H9 (cell line): ENCODE data around the gene SLC25A29. TPM values are rescaled to one million over a fixed set of nuclear protein-coding genes. Genes with fewer than 3 reads are reported as not detected.

ENCODE experiments used
- DNase-seq: peaks from one replicate; pipeline ENCODE4 v3.0.0-alpha.2; 2017
- H2AFZ ChIP-seq: one replicate; pipeline ENCODE4 v1.6.1; 2013; ENCODE audit warnings: mild to moderate bottlenecking, low read length, control low read depth, moderate library complexity
- H2AK5ac ChIP-seq: 2 replicates; pipeline ENCODE4 v1.6.1; 2013; ENCODE audit warnings: low read length, control low read depth, mixed read lengths; ENCODE audit not compliant: insufficient read length
- H2BK120ac ChIP-seq: one replicate; pipeline ENCODE4 v1.6.1; 2013; ENCODE audit warnings: low read depth, mild to moderate bottlenecking, low read length, control low read depth, inconsistent platforms; ENCODE audit not compliant: poor library complexity, severe bottlenecking
- H2BK12ac ChIP-seq: 2 replicates; pipeline ENCODE4 v1.6.1; 2013; ENCODE audit warnings: low read length, control low read depth, mixed read lengths, low read depth; ENCODE audit not compliant: insufficient read length
- H2BK15ac ChIP-seq: 2 replicates; pipeline ENCODE4 v1.6.1; 2013; ENCODE audit warnings: low read depth, low read length, control low read depth
- H2BK20ac ChIP-seq: one replicate; pipeline ENCODE4 v1.6.1; 2013; ENCODE audit warnings: low read depth, mild to moderate bottlenecking, low read length, control low read depth, inconsistent platforms; ENCODE audit not compliant: poor library complexity, severe bottlenecking
- H2BK5ac ChIP-seq: 2 replicates; pipeline ENCODE4 v1.6.1; 2013; ENCODE audit warnings: low read length, control low read depth, mixed read lengths; ENCODE audit not compliant: insufficient read length
- H3K14ac ChIP-seq: 2 replicates; pipeline ENCODE4 v1.6.1; 2013; ENCODE audit warnings: low read length, control low read depth; ENCODE audit not compliant: insufficient read depth
- H3K18ac ChIP-seq: 2 replicates; pipeline ENCODE4 v1.6.1; 2013; ENCODE audit warnings: low read depth, mild to moderate bottlenecking, mixed read lengths, low read length, control low read depth; ENCODE audit not compliant: insufficient read length
- H3K23ac ChIP-seq: 2 replicates; pipeline ENCODE4 v1.6.1; 2013; ENCODE audit warnings: low read length, control low read depth, mixed read lengths, low read depth; ENCODE audit not compliant: insufficient read length
- H3K23me2 ChIP-seq: 2 replicates; pipeline ENCODE4 v1.6.1; 2013; ENCODE audit warnings: low read depth, mild to moderate bottlenecking, mixed read lengths, low read length, control low read depth; ENCODE audit not compliant: insufficient read length, poor library complexity, severe bottlenecking
- H3K27ac ChIP-seq: 2 replicates; pipeline ENCODE4 v1.5.1; 2013; ENCODE audit warnings: low read length, control low read depth, mixed read lengths, low read depth; ENCODE audit not compliant: insufficient read length
- H3K27me3 ChIP-seq: 2 replicates; pipeline ENCODE4 v1.6.1; 2013; ENCODE audit warnings: low read length, control low read depth, inconsistent platforms; ENCODE audit not compliant: insufficient read depth
- H3K4ac ChIP-seq: 2 replicates; pipeline ENCODE4 v1.6.1; 2013; ENCODE audit warnings: low read depth, mild to moderate bottlenecking, control low read depth, inconsistent platforms, low read length, moderate library complexity
- H3K4me1 ChIP-seq: 2 replicates; pipeline ENCODE4 v1.6.1; 2013; ENCODE audit warnings: low read length, control low read depth, inconsistent platforms; ENCODE audit not compliant: insufficient read depth
- H3K4me2 ChIP-seq: 2 replicates; pipeline ENCODE4 v1.6.1; 2013; ENCODE audit warnings: low read length, control low read depth, mixed read lengths; ENCODE audit not compliant: insufficient read length, insufficient read depth
- H3K56ac ChIP-seq: 2 replicates; pipeline ENCODE4 v1.6.1; 2013; ENCODE audit warnings: low read depth, mild to moderate bottlenecking, mixed read lengths, low read length, control low read depth; ENCODE audit not compliant: insufficient read length
- H3K79me1 ChIP-seq: 2 replicates; pipeline ENCODE4 v1.6.1; 2013; ENCODE audit warnings: low read depth, mild to moderate bottlenecking, moderate library complexity, low read length, control low read depth, inconsistent platforms; ENCODE audit not compliant: insufficient read depth, poor library complexity, severe bottlenecking
- H3K79me2 ChIP-seq: 2 replicates; pipeline ENCODE4 v1.6.1; 2013; ENCODE audit warnings: low read length, control low read depth, inconsistent platforms; ENCODE audit not compliant: insufficient read depth
- H3K9ac ChIP-seq: 2 replicates; pipeline ENCODE4 v1.6.1; 2013; ENCODE audit warnings: low read length, control low read depth, mixed read lengths; ENCODE audit not compliant: insufficient read length; ENCODE audit errors: extremely low read depth
- H3K9me3 ChIP-seq: one replicate; pipeline ENCODE4 v1.6.1; 2013; ENCODE audit warnings: low read depth, low read length, inconsistent platforms; ENCODE audit not compliant: control insufficient read depth
- H3T11ph ChIP-seq: one replicate; pipeline ENCODE4 v1.6.1; 2013; ENCODE audit warnings: mild to moderate bottlenecking, low read length, control low read depth, inconsistent platforms
- H4K20me1 ChIP-seq: one replicate; pipeline ENCODE4 v1.6.1; 2013; ENCODE audit not compliant: control insufficient read depth, insufficient read length, insufficient read depth
- H4K5ac ChIP-seq: 2 replicates; pipeline ENCODE4 v1.6.1; 2013; ENCODE audit warnings: low read depth, mild to moderate bottlenecking, mixed read lengths, low read length, control low read depth; ENCODE audit not compliant: insufficient read length
- H4K8ac ChIP-seq: replicated peaks from 2 replicates; pipeline ENCODE4 v1.6.1; 2013; ENCODE audit warnings: low read length, control low read depth, mixed read lengths, low read depth; ENCODE audit not compliant: insufficient read length
- H4K91ac ChIP-seq: 2 replicates; pipeline ENCODE4 v1.6.1; 2013; ENCODE audit warnings: low read depth, mild to moderate bottlenecking, moderate library complexity, mixed read lengths, low read length, control low read depth; ENCODE audit not compliant: insufficient read length
- H3K27ac Mint-ChIP-seq, 3 experiments: 2 replicates in 2 of 3; 3 replicates in 1 of 3; pipeline ENCODE4 v1.8.0; 2020 to 2021; ENCODE audit warnings: mixed read lengths in 3 of 3, mild to moderate bottlenecking in 1 of 3, moderate library complexity in 1 of 3
- H3K27me3 Mint-ChIP-seq: 2 replicates; pipeline ENCODE4 v1.8.0; 2021; ENCODE audit warnings: low read depth, mild to moderate bottlenecking, moderate library complexity, mixed read lengths
- H3K36me3 Mint-ChIP-seq, 3 experiments: 2 replicates in 2 of 3; 3 replicates in 1 of 3; pipeline ENCODE4 v1.8.0; 2020 to 2021; ENCODE audit warnings: low read depth in 3 of 3, mixed read lengths in 3 of 3; ENCODE audit not compliant: insufficient read depth in 1 of 3
- H3K4me1 Mint-ChIP-seq, 2 experiments: 2 replicates each; pipeline ENCODE4 v1.8.0; 2020; ENCODE audit warnings: mixed read lengths in 2 of 2
- H3K4me3 Mint-ChIP-seq, 2 experiments: 2 replicates in 1 of 2; 3 replicates in 1 of 2; pipeline ENCODE4 v1.8.0; 2020 to 2021; ENCODE audit warnings: mild to moderate bottlenecking in 2 of 2, mixed read lengths in 2 of 2, moderate library complexity in 1 of 2
- H3K9me3 Mint-ChIP-seq, 2 experiments: 2 replicates in 1 of 2; 3 replicates in 1 of 2; pipeline ENCODE4 v1.8.0; 2020; ENCODE audit warnings: mild to moderate bottlenecking in 2 of 2, mixed read lengths in 2 of 2, moderate library complexity in 1 of 2
- WGBS: extraction: QIAGEN DNeasy Blood & Tissue Kit; methylation state at CpG from one replicate; pipeline ENCODE4 v1.1.7; 2013; ENCODE audit warnings: missing lambda C conversion rate, low lambda C conversion rate, mixed read lengths; ENCODE audit not compliant: insufficient read length; ENCODE audit errors: extremely low coverage; 5-methylcytosine and 5-hydroxymethylcytosine counted together
- total RNA-seq: library from RNA; stranded (reverse); gene quantifications from 2 replicates; pipeline ENCODE4 v1.2.1, GENCODE V29; 2021
- TF ChIP-seq, protein P1 (sequence below): fragments of 200-600 bp; sonication (generic); conservative IDR thresholded peaks from 3 replicates; pipeline ENCODE4 v1.8.0; 2021; ENCODE audit warnings: antibody characterized with exemption, mild to moderate bottlenecking

The SLC25A29 gene
- total RNA-seq, 1 experiment from 2014 or later, result 175 TPM

DNA sequence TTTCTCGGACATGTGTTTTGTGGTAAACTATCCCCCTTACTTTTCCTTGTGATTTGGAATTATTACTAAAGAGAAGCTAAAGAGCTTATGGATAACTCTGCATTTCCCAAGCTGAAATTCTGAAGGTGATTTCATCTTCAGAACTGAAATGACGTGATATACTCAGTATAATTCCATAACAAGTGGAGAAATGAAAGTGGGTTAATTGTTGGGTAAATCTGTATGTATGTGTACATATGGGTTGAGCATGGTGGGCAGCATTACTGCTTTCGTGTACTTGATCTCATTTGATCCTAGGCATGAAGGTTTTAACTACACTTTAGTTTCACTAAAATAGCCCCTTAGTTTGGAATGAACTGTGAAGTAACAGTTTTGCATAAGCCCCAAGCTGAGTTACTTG lies 63.2 kb downstream of the SLC25A29 start:
- Histone ChIP-seq H3K23ac (no peak overlapping the region), H2BK15ac (no peak overlapping the region), H3K4me1 (no peaks in the 10 kb centered on the region; the same call in 1 of the 2 replicates), H3K14ac (no peak overlapping the region), H2BK20ac (no peak overlapping the region), H2BK12ac (no peak overlapping the region), H2BK120ac (no peak overlapping the region), H4K20me1 (peaks cover 2% of the 10 kb centered on the region), H4K91ac (no peak overlapping the region), H2BK5ac (no peak overlapping the region), H3K9ac (no peak overlapping the region), H3K4me2 (no peak overlapping the region), H4K5ac (no peak overlapping the region), H3K79me1 (peaks cover 3% of the 10 kb centered on the region), H3K9me3 (no peaks in the 10 kb centered on the region), H3K79me2 (peaks cover 50% of the 10 kb centered on the region), H3K27ac (no peak overlapping the region), H3K27me3 (no peaks in the 10 kb centered on the region), H2AFZ (no peak overlapping the region), H4K8ac (no peak overlapping the region), H3T11ph (no peak overlapping the region), H2AK5ac (no peak overlapping the region), H3K56ac (no peak overlapping the region), H3K4ac (no peak overlapping the region), H3K18ac (no peak overlapping the region), H3K23me2 (no peaks in the 10 kb centered on the region)
- DNase-seq, result no peak
- peaks cover 0 to 2% of the 10 kb centered on the region in 2 experiments; a peak in 3 of 5 replicates for H3K9me3 Mint-ChIP-seq
- no CpG with 5 or more reads among the region's 3 CpGs for WGBS
- H3K4me1 Mint-ChIP-seq, result peaks cover 36 to 42% of the 10 kb centered on the region in 2 experiments
- peaks cover 1% of the 10 kb centered on the region; the same call in 1 of the 2 replicates for H3K27me3 Mint-ChIP-seq
- H3K27ac Mint-ChIP-seq, result peak overlapping the region in 1 of 3 experiments; percentile 61; a peak in 1 of 7 replicates
- peaks cover 24 to 36% (median 32%) of the 10 kb centered on the region in 3 experiments for H3K36me3 Mint-ChIP-seq
- TF ChIP-seq, protein P1, sequence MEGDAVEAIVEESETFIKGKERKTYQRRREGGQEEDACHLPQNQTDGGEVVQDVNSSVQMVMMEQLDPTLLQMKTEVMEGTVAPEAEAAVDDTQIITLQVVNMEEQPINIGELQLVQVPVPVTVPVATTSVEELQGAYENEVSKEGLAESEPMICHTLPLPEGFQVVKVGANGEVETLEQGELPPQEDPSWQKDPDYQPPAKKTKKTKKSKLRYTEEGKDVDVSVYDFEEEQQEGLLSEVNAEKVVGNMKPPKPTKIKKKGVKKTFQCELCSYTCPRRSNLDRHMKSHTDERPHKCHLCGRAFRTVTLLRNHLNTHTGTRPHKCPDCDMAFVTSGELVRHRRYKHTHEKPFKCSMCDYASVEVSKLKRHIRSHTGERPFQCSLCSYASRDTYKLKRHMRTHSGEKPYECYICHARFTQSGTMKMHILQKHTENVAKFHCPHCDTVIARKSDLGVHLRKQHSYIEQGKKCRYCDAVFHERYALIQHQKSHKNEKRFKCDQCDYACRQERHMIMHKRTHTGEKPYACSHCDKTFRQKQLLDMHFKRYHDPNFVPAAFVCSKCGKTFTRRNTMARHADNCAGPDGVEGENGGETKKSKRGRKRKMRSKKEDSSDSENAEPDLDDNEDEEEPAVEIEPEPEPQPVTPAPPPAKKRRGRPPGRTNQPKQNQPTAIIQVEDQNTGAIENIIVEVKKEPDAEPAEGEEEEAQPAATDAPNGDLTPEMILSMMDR, result no peak
- H3K4me3 Mint-ChIP-seq, result peak overlapping the region; percentile 36 to 66; a peak in 1 of 5 replicates
